K562 (cell line): ENCODE data around the gene PCBP2. TPM values are rescaled to one million over a fixed set of nuclear protein-coding genes. Genes with fewer than 3 reads are reported as not detected.
A peak's percentile ranks its signal among the peaks of the same experiment; 100 is the strongest.

ENCODE experiments used
- BACH1 ChIP-seq: fragments of 200-800 bp; sonication (Bioruptor generic); IDR thresholded peaks from 2 replicates; pipeline ENCODE4 v1.6.1; 2016; ENCODE audit warnings: missing genetic modification characterization, missing compliant biosample characterization
- FOXJ2 ChIP-seq: fragments of 200-800 bp; sonication (Bioruptor generic); IDR thresholded peaks from 2 replicates; pipeline ENCODE4 v1.6.1; 2016; ENCODE audit warnings: missing genetic modification characterization, missing compliant biosample characterization
- FOXK1 ChIP-seq: sonication (generic); formaldehyde crosslinking; IDR thresholded peaks from 2 replicates; pipeline ENCODE4 v1.8.0; 2022; ENCODE audit warnings: missing genetic modification reagents, mild to moderate bottlenecking, borderline replicate concordance
- HDAC6 ChIP-seq: IDR thresholded peaks from 2 replicates; pipeline ENCODE4 v1.6.1; 2012; ENCODE audit warnings: low read depth, mild to moderate bottlenecking, control low read depth, inconsistent platforms, low read length, moderate library complexity
- KHSRP ChIP-seq: fragments of 450-650 bp; IDR thresholded peaks from 2 replicates; pipeline ENCODE4 v1.6.1; 2017
- NR1H2 ChIP-seq: sonication (generic); formaldehyde crosslinking; IDR thresholded peaks from 2 replicates; pipeline ENCODE4 v1.4.0; 2020; ENCODE audit warnings: mild to moderate bottlenecking, missing genetic modification reagents
- RB1 ChIP-seq: fragments of 450-650 bp; IDR thresholded peaks from 2 replicates; pipeline ENCODE4 v1.6.1; 2017; ENCODE audit warnings: low read depth, mild to moderate bottlenecking
- U2AF1 ChIP-seq: fragments of 200-400 bp; formaldehyde crosslinking; optimal IDR thresholded peaks from 2 replicates; pipeline ENCODE3; 2017; ENCODE audit warnings: mild to moderate bottlenecking, low read depth, low read length, moderate library complexity
- ZEB2 ChIP-seq: fragments of 450-650 bp; IDR thresholded peaks from 2 replicates; pipeline ENCODE4 v1.6.1; 2016
- ZNF121 ChIP-seq: sonication (generic); formaldehyde crosslinking; conservative IDR thresholded peaks from 2 replicates; pipeline ENCODE4 v1.8.0; 2022; ENCODE audit warnings: missing genetic modification reagents
- ZNF444 ChIP-seq: fragments of 250-450 bp; sonication (Bioruptor Pico); IDR thresholded peaks from 2 replicates; pipeline ENCODE4 v1.4.0; 2020; ENCODE audit warnings: mild to moderate bottlenecking, moderate library complexity
- ZNF586 ChIP-seq: fragments of 450-650 bp; formaldehyde crosslinking; conservative IDR thresholded peaks from 2 replicates; pipeline ENCODE4 v1.4.0; 2020; ENCODE audit warnings: mild to moderate bottlenecking, moderate library complexity
- ZNF780A ChIP-seq: fragments of 250-450 bp; sonication (Bioruptor Pico); IDR thresholded peaks from 2 replicates; pipeline ENCODE4 v1.5.0; 2021; ENCODE audit warnings: mild to moderate bottlenecking
- polyA plus RNA-seq, 8 experiments: library from polyadenylated mRNA; depleted of rRNA in 4 of 8; stranded (reverse) in 5 of 8; unstranded in 3 of 8; fragments of >200 nt; fragmentation: Nextera tagmentation in 2 of 8; fragmentation: Illumina TruSeq in 1 of 8; extraction: Ambion mirVana in 2 of 8; extraction: Trizol in 1 of 8; gene quantifications; 2 replicates each; pipeline versions ENCODE4 v1.2.1 to v1.2.3, GENCODE V29; 2011 to 2014; ENCODE audit warnings: inconsistent platforms in 1 of 8, missing spikeins in 1 of 8
- total RNA-seq, 7 experiments: library from RNA; depleted of rRNA in 6 of 7; stranded (reverse); fragments of >200 nt in 6 of 7; fragmentation: Illumina TruSeq in 2 of 7; extraction: Trizol in 2 of 7; gene quantifications; 2 replicates each; pipeline versions ENCODE4 v1.2.1 to v1.2.3, GENCODE V29; 2011 to 2021; ENCODE audit warnings: low replicate concordance in 1 of 7
- TF ChIP-seq, protein P1 (sequence below): fragments of 450-650 bp; IDR thresholded peaks from 2 replicates; pipeline ENCODE4 v1.6.1; 2016; ENCODE audit warnings: mild to moderate bottlenecking, moderate library complexity
- TF ChIP-seq, protein P2 (sequence below): fragments of 450-650 bp; IDR thresholded peaks from 2 replicates; pipeline ENCODE4 v1.7.1; 2018; ENCODE audit warnings: mild to moderate bottlenecking, low read depth; ENCODE audit not compliant: partially characterized antibody

Gene PCBP2
- total and polyA plus RNA-seq, 9 of the 15 experiments (the other 6 are each of a cell fraction or from before 2014, with no cell fraction given), result 137 to 831 (median 328) TPM

DNA sequence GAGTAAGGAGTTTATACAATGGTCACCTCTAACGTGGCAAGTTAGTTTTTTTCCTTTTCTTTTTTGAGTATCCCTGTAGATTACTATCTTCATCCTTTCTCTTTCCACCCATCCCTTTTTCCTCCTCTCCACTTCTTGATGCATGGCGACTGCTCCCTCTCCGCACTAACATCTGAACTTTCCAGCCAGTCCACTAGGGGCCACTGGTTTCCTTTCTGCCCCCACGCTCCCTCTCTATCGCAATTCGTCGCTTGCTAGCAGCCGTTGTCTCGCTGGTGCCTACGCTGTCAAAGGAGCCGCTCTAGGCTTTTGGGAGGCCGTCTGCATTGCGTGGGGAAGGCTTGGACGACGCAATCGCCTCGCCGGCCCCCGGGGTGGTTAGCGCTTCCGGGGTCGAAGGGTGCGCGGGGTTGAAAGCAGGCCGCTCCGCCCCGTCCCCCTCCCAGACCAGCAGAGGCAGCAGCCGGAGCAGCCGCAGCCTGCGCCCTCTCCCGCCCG lies at the start of gene PCBP2 (continued):
- TF ChIP-seq, protein P1, sequence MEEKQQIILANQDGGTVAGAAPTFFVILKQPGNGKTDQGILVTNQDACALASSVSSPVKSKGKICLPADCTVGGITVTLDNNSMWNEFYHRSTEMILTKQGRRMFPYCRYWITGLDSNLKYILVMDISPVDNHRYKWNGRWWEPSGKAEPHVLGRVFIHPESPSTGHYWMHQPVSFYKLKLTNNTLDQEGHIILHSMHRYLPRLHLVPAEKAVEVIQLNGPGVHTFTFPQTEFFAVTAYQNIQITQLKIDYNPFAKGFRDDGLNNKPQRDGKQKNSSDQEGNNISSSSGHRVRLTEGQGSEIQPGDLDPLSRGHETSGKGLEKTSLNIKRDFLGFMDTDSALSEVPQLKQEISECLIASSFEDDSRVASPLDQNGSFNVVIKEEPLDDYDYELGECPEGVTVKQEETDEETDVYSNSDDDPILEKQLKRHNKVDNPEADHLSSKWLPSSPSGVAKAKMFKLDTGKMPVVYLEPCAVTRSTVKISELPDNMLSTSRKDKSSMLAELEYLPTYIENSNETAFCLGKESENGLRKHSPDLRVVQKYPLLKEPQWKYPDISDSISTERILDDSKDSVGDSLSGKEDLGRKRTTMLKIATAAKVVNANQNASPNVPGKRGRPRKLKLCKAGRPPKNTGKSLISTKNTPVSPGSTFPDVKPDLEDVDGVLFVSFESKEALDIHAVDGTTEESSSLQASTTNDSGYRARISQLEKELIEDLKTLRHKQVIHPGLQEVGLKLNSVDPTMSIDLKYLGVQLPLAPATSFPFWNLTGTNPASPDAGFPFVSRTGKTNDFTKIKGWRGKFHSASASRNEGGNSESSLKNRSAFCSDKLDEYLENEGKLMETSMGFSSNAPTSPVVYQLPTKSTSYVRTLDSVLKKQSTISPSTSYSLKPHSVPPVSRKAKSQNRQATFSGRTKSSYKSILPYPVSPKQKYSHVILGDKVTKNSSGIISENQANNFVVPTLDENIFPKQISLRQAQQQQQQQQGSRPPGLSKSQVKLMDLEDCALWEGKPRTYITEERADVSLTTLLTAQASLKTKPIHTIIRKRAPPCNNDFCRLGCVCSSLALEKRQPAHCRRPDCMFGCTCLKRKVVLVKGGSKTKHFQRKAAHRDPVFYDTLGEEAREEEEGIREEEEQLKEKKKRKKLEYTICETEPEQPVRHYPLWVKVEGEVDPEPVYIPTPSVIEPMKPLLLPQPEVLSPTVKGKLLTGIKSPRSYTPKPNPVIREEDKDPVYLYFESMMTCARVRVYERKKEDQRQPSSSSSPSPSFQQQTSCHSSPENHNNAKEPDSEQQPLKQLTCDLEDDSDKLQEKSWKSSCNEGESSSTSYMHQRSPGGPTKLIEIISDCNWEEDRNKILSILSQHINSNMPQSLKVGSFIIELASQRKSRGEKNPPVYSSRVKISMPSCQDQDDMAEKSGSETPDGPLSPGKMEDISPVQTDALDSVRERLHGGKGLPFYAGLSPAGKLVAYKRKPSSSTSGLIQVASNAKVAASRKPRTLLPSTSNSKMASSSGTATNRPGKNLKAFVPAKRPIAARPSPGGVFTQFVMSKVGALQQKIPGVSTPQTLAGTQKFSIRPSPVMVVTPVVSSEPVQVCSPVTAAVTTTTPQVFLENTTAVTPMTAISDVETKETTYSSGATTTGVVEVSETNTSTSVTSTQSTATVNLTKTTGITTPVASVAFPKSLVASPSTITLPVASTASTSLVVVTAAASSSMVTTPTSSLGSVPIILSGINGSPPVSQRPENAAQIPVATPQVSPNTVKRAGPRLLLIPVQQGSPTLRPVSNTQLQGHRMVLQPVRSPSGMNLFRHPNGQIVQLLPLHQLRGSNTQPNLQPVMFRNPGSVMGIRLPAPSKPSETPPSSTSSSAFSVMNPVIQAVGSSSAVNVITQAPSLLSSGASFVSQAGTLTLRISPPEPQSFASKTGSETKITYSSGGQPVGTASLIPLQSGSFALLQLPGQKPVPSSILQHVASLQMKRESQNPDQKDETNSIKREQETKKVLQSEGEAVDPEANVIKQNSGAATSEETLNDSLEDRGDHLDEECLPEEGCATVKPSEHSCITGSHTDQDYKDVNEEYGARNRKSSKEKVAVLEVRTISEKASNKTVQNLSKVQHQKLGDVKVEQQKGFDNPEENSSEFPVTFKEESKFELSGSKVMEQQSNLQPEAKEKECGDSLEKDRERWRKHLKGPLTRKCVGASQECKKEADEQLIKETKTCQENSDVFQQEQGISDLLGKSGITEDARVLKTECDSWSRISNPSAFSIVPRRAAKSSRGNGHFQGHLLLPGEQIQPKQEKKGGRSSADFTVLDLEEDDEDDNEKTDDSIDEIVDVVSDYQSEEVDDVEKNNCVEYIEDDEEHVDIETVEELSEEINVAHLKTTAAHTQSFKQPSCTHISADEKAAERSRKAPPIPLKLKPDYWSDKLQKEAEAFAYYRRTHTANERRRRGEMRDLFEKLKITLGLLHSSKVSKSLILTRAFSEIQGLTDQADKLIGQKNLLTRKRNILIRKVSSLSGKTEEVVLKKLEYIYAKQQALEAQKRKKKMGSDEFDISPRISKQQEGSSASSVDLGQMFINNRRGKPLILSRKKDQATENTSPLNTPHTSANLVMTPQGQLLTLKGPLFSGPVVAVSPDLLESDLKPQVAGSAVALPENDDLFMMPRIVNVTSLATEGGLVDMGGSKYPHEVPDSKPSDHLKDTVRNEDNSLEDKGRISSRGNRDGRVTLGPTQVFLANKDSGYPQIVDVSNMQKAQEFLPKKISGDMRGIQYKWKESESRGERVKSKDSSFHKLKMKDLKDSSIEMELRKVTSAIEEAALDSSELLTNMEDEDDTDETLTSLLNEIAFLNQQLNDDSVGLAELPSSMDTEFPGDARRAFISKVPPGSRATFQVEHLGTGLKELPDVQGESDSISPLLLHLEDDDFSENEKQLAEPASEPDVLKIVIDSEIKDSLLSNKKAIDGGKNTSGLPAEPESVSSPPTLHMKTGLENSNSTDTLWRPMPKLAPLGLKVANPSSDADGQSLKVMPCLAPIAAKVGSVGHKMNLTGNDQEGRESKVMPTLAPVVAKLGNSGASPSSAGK, result no peak
- no peak for TF ChIP-seq FOXJ2 (tag)
- no peak for TF ChIP-seq FOXK1 (CRISPR knock-in tag)
- TF ChIP-seq U2AF1, result no peak
- TF ChIP-seq KHSRP, result no peak; the same call in 1 of the 2 replicates
- TF ChIP-seq ZNF780A, result no peak
- TF ChIP-seq ZEB2, result 0 out of 2 replicates have a peak, but pooled peaks have one; percentile 18
- no peak for TF ChIP-seq BACH1 (tag)
- no peak for TF ChIP-seq ZNF121 (CRISPR knock-in tag)
- TF ChIP-seq NR1H2 (CRISPR knock-in tag), result no peak
- TF ChIP-seq RB1, result peak; percentile 96
- TF ChIP-seq ZNF586 (CRISPR knock-in tag), result no peak
- TF ChIP-seq, protein P2, sequence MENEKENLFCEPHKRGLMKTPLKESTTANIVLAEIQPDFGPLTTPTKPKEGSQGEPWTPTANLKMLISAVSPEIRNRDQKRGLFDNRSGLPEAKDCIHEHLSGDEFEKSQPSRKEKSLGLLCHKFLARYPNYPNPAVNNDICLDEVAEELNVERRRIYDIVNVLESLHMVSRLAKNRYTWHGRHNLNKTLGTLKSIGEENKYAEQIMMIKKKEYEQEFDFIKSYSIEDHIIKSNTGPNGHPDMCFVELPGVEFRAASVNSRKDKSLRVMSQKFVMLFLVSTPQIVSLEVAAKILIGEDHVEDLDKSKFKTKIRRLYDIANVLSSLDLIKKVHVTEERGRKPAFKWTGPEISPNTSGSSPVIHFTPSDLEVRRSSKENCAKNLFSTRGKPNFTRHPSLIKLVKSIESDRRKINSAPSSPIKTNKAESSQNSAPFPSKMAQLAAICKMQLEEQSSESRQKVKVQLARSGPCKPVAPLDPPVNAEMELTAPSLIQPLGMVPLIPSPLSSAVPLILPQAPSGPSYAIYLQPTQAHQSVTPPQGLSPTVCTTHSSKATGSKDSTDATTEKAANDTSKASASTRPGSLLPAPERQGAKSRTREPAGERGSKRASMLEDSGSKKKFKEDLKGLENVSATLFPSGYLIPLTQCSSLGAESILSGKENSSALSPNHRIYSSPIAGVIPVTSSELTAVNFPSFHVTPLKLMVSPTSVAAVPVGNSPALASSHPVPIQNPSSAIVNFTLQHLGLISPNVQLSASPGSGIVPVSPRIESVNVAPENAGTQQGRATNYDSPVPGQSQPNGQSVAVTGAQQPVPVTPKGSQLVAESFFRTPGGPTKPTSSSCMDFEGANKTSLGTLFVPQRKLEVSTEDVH, result peak; percentile 93
- TF ChIP-seq ZNF444 (CRISPR knock-in tag), result no peak
- no peak for TF ChIP-seq HDAC6
